Karpas-422 (cell line): ENCODE measurements around the gene CMPK1. TPM values are rescaled to one million over a fixed set of nuclear protein-coding genes. Genes with fewer than 3 reads are reported as not detected.
A peak's percentile ranks its signal among the peaks of the same experiment; 100 is the strongest.

Experiments
- DNase-seq: peaks from one replicate; pipeline ENCODE4 v3.0.0-alpha.2; 2015
- H2AFZ ChIP-seq: fragments of 200-600 bp; sonication (generic); 2 replicates; pipeline ENCODE4 v1.6.1; 2014; ENCODE audit warnings: antibody characterized with exemption, low read length, mixed read lengths
- H3K27ac ChIP-seq: fragments of 200-600 bp; sonication (generic); 2 replicates; pipeline ENCODE4 v1.5.1; 2014; ENCODE audit warnings: mild to moderate bottlenecking, low read length, moderate library complexity
- H3K27me3 ChIP-seq: fragments of 200-600 bp; sonication (generic); 2 replicates; pipeline ENCODE4 v1.6.1; 2014; ENCODE audit warnings: low read length, mixed read lengths
- H3K36me3 ChIP-seq: fragments of 200-600 bp; sonication (generic); 2 replicates; pipeline ENCODE4 v1.6.1; 2014; ENCODE audit warnings: low read length, mixed read lengths; ENCODE audit not compliant: insufficient read depth
- H3K4me1 ChIP-seq: fragments of 200-600 bp; sonication (generic); 2 replicates; pipeline ENCODE4 v1.6.1; 2014; ENCODE audit warnings: mild to moderate bottlenecking, low read length, mixed read lengths
- H3K4me2 ChIP-seq: fragments of 200-600 bp; sonication (generic); 2 replicates; pipeline ENCODE4 v1.6.1; 2014; ENCODE audit warnings: low read length, low read depth, mild to moderate bottlenecking; ENCODE audit not compliant: poor library complexity, severe bottlenecking
- H3K4me3 ChIP-seq: fragments of 200-600 bp; sonication (generic); 2 replicates; pipeline ENCODE4 v1.5.1; 2014; ENCODE audit warnings: mild to moderate bottlenecking, antibody characterized with exemption, low read length, mixed read lengths
- H3K79me2 ChIP-seq: fragments of 200-600 bp; sonication (generic); 2 replicates; pipeline ENCODE4 v1.6.1; 2014; ENCODE audit warnings: mild to moderate bottlenecking, low read length, mixed read lengths
- H3K9ac ChIP-seq: fragments of 200-600 bp; sonication (generic); 2 replicates; pipeline ENCODE4 v1.6.0; 2014; ENCODE audit warnings: low read length
- H3K9me2 ChIP-seq: fragments of 200-600 bp; sonication (generic), shearing (Covaris generic); replicated peaks from 2 replicates; pipeline ENCODE4 v1.6.0; 2014; ENCODE audit warnings: mild to moderate bottlenecking, low read length, moderate library complexity; ENCODE audit not compliant: insufficient read depth
- H3K9me3 ChIP-seq: fragments of 300-700, 200-600 bp; sonication (generic); 2 replicates; pipeline ENCODE4 v1.6.1; 2014; ENCODE audit warnings: low read length, mixed read lengths
- H4K20me1 ChIP-seq: fragments of 200-600 bp; sonication (generic); 2 replicates; pipeline ENCODE4 v1.6.1; 2014; ENCODE audit warnings: mild to moderate bottlenecking, antibody characterized with exemption, low read length, low read depth; ENCODE audit not compliant: insufficient read depth
- total RNA-seq: library from RNA; depleted of rRNA; stranded (reverse); fragments of >200 nt; shearing (Covaris generic); gene quantifications from 2 replicates; pipeline ENCODE4 v1.2.3, GENCODE V29; 2014; ENCODE audit warnings: low replicate concordance; rRNA removed

CMPK1 gene
- total RNA-seq, 1 experiment from 2014 or later, result 166 TPM

- H3K9me3 ChIP-seq, result no peaks in the 10 kb centered on the region
- H2AFZ ChIP-seq, result no peak overlapping the region
- H3K79me2 ChIP-seq, result no peaks in the 10 kb centered on the region
- DNase-seq, result no peak
- peaks cover 8% of the 10 kb centered on the region for H3K4me1 ChIP-seq
- no peaks in the 10 kb centered on the region for H3K27me3 ChIP-seq
- no peaks in the 10 kb centered on the region for H3K36me3 ChIP-seq
- no peak overlapping the region for H3K27ac ChIP-seq
- H3K4me2 ChIP-seq, result no peak overlapping the region
- no peak overlapping the region for H3K9ac ChIP-seq
- no peak overlapping the region for H3K4me3 ChIP-seq
- H4K20me1 ChIP-seq, result peaks cover 13% of the 10 kb centered on the region
- no peaks in the 10 kb centered on the region for H3K9me2 ChIP-seq
These were observed 90.3 kb downstream of the CMPK1 start for GRCh38 chr1:47423872-47424271.

- Histone ChIP-seq H3K4me1 (peaks cover 8% of the 10 kb centered on the region), H4K20me1 (peaks cover 13% of the 10 kb centered on the region), H3K27ac (no peak overlapping the region), H3K4me3 (no peak overlapping the region), H3K9ac (no peak overlapping the region), H2AFZ (no peak overlapping the region), H3K9me2 (no peaks in the 10 kb centered on the region), H3K36me3 (no peaks in the 10 kb centered on the region), H3K9me3 (no peaks in the 10 kb centered on the region), H3K4me2 (no peak overlapping the region), H3K27me3 (no peaks in the 10 kb centered on the region), H3K79me2 (no peaks in the 10 kb centered on the region)
- peak; percentile 51 for DNase-seq
These were observed 90.9 kb downstream of the CMPK1 start for GRCh38 chr1:47424336-47424982.

Other genes starting within 250 kb of the CMPK1 start
- not detected in 2 replicates for gene CYP4A22, start 196.3 kb upstream of the CMPK1 start, total RNA-seq
- not detected in 2 replicates for gene PDZK1IP1, start 143.8 kb upstream of the CMPK1 start, total RNA-seq
- gene TAL1, start 101.6 kb upstream of the CMPK1 start, total RNA-seq, result not detected in 2 replicates
- 15.2 and 29.4 TPM in 2 replicates for gene STIL, start 19.6 kb upstream of the CMPK1 start, total RNA-seq
- not detected in 2 replicates for gene FOXE3, start 82.5 kb downstream of the CMPK1 start, total RNA-seq
- gene FOXD2, start 104.3 kb downstream of the CMPK1 start, total RNA-seq, result 0.07 and 0.51 TPM in 2 replicates